A549 (cell line): Measurements from ENCODE around the gene ENPP1.

Experiments
- CEBPB ChIP-seq, 2 experiments: fragments of >200 bp in 1 of 2; sonication (Bioruptor Twin) in 1 of 2; formaldehyde crosslinking in 1 of 2; IDR thresholded peaks; 2 replicates each; pipeline ENCODE4 v1.6.1; 2012 to 2016
- CTCF ChIP-seq: fragments of >200 bp; sonication (Bioruptor Twin); formaldehyde crosslinking; IDR thresholded peaks from 3 replicates; pipeline ENCODE4 v1.5.1; 2016
- EP300 ChIP-seq, 2 experiments: fragments of >200 bp; sonication (Bioruptor Twin); formaldehyde crosslinking; IDR thresholded peaks; 2 replicates in 1 of 2; 3 replicates in 1 of 2; pipeline ENCODE4 v1.6.1; 2016 to 2017
- HEYL ChIP-seq: fragments of 250-450 bp; sonication (Bioruptor Pico); IDR thresholded peaks from 2 replicates; pipeline ENCODE4 v1.8.0; 2021; ENCODE audit warnings: mild to moderate bottlenecking, moderate library complexity
- HOXA7 ChIP-seq: fragments of 250-450 bp; sonication (Bioruptor Pico); IDR thresholded peaks from 2 replicates; pipeline ENCODE4 v1.5.0; 2020; ENCODE audit warnings: mild to moderate bottlenecking, moderate library complexity
- KDM1A ChIP-seq: fragments of 200-600 bp; sonication (generic); IDR thresholded peaks from 2 replicates; pipeline ENCODE4 v1.6.1; 2016; ENCODE audit warnings: low read depth, mild to moderate bottlenecking
- KDM5A ChIP-seq: fragments of 200-600 bp; sonication (generic); IDR thresholded peaks from 2 replicates; pipeline ENCODE4 v1.6.1; 2016; ENCODE audit warnings: antibody characterized with exemption, mild to moderate bottlenecking
- POLR2A ChIP-seq: IDR thresholded peaks from 2 replicates; pipeline ENCODE4 v1.6.1; 2012; ENCODE audit warnings: mild to moderate bottlenecking, low read length
- REST ChIP-seq: fragments of 200-600 bp; sonication (generic); IDR thresholded peaks from 2 replicates; pipeline ENCODE4 v1.6.1; 2016; ENCODE audit warnings: antibody characterized with exemption, mild to moderate bottlenecking, moderate library complexity
- ZFP36 ChIP-seq: fragments of 450-650 bp; IDR thresholded peaks from 2 replicates; pipeline ENCODE4 v1.6.1; 2014; ENCODE audit warnings: borderline replicate concordance; ENCODE audit not compliant: partially characterized antibody
- TF ChIP-seq, protein P1 (sequence below): fragments of 450-650 bp; IDR thresholded peaks from 2 replicates; pipeline ENCODE4 v1.6.1; 2014; ENCODE audit warnings: antibody characterized with exemption
- TF ChIP-seq, protein P2 (sequence below): fragments of 150-350 bp; IDR thresholded peaks from 2 replicates; pipeline ENCODE4 v1.6.1; 2014; ENCODE audit warnings: low read depth, mild to moderate bottlenecking, low read length

DNA sequence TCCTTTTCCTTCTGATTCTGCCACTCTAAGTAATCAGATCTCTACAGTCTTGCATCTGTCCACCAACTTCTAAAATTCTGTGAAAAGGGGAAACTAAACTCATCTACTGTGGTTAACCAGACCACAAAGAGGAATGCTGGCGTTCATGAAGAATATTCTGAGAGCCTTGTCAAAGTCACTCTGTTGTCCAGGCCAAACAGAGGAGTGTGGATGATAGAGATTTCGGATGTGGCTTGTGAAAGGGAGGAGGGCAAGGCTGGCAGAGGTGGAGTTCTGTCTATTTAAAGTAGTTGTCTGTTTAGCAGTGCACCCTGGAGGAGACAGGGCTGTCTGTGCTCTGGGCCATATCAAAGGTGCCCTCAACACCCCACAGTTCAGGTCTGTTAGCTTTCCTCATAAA, 109.5 kb downstream of the ENPP1 start:
- TF ChIP-seq, protein P1, sequence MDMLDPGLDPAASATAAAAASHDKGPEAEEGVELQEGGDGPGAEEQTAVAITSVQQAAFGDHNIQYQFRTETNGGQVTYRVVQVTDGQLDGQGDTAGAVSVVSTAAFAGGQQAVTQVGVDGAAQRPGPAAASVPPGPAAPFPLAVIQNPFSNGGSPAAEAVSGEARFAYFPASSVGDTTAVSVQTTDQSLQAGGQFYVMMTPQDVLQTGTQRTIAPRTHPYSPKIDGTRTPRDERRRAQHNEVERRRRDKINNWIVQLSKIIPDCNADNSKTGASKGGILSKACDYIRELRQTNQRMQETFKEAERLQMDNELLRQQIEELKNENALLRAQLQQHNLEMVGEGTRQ: no peak
- TF ChIP-seq CEBPB (IDR thresholded peaks at IDR 0.05) (no peak), CTCF (no peak), REST (no peak), POLR2A (no peak), HOXA7 (CRISPR knock-in tag) (no peak), KDM1A (no peak), EP300 (IDR thresholded peaks at IDR 0.05) (no peak), ZFP36 (no peak), KDM5A (no peak), HEYL (CRISPR knock-in tag) (no peak)
- TF ChIP-seq, protein P2, sequence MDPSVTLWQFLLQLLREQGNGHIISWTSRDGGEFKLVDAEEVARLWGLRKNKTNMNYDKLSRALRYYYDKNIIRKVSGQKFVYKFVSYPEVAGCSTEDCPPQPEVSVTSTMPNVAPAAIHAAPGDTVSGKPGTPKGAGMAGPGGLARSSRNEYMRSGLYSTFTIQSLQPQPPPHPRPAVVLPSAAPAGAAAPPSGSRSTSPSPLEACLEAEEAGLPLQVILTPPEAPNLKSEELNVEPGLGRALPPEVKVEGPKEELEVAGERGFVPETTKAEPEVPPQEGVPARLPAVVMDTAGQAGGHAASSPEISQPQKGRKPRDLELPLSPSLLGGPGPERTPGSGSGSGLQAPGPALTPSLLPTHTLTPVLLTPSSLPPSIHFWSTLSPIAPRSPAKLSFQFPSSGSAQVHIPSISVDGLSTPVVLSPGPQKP: no peak
